Measurements from ENCODE around the gene PHACTR1. TPM values are rescaled to one million over a fixed set of nuclear protein-coding genes. Genes with fewer than 3 reads are reported as not detected.

The PHACTR1 gene
- total RNA-seq, 2 donors from 2014 or later: 2.8 to 6.3 TPM

GRCh38 chr6:13166269-13166668 lies 449.7 kb downstream of the PHACTR1 start:
- H3K27ac Mint-ChIP-seq: no peak overlapping the region
- no peaks in the 10 kb centered on the region for H3K36me3 Mint-ChIP-seq (ENCODE audit: low read depth)
- no peak overlapping the region for H3K4me3 ChIP-seq (ENCODE audit: low read length)
- H3K9ac ChIP-seq (ENCODE audit: extremely low read depth, low read length, poor library complexity, severe bottlenecking): no peak overlapping the region
- no peak for TF ChIP-seq CTCF (conservative IDR thresholded peaks at IDR 0.05)
- H3K4me3 Mint-ChIP-seq: no peak overlapping the region
- H3K36me3 ChIP-seq (ENCODE audit: control insufficient read depth, insufficient read depth, low read length): no peaks in the 10 kb centered on the region
- H3K9me3 ChIP-seq (ENCODE audit: control insufficient read depth, low read length): no peaks in the 10 kb centered on the region
- peaks cover 19% of the 10 kb centered on the region for H3K4me1 Mint-ChIP-seq
- H3K9me3 Mint-ChIP-seq: no peaks in the 10 kb centered on the region
- no peaks in the 10 kb centered on the region for H3K27me3 ChIP-seq (ENCODE audit: control insufficient read depth, insufficient read depth, low read length, poor library complexity, severe bottlenecking)
- no peak overlapping the region for H3K27ac ChIP-seq (ENCODE audit: low read depth, low read length)
- no peaks in the 10 kb centered on the region for H3K4me1 ChIP-seq (ENCODE audit: control insufficient read depth, insufficient read depth, low read length)
- H3K27me3 Mint-ChIP-seq (ENCODE audit: insufficient read depth): peaks cover 6% of the 10 kb centered on the region
- WGBS, 2 experiments (ENCODE audit: insufficient coverage in 1 of 2, insufficient read length in 1 of 2): 90 to 96% methylated on average over 2 to 4 of the region's 5 CpGs
- DNase-seq: no peak

GRCh38 chr6:13166916-13167315 lies 450.3 kb downstream of the PHACTR1 start:
- DNase-seq: no peak
- H3K9ac ChIP-seq (ENCODE audit: extremely low read depth, low read length, poor library complexity, severe bottlenecking): no peak overlapping the region
- no peaks in the 10 kb centered on the region for H3K9me3 ChIP-seq (ENCODE audit: control insufficient read depth, low read length)
- WGBS, 2 experiments (ENCODE audit: insufficient coverage in 1 of 2, insufficient read length in 1 of 2): 96 to 98% methylated on average over 3 of the region's 3 CpGs
- Mint-ChIP-seq H3K27me3 (ENCODE audit: insufficient read depth) (peaks cover 6% of the 10 kb centered on the region), H3K4me3 (no peak overlapping the region), H3K4me1 (peaks cover 19% of the 10 kb centered on the region), H3K36me3 (ENCODE audit: low read depth) (no peaks in the 10 kb centered on the region), H3K9me3 (no peaks in the 10 kb centered on the region), H3K27ac (no peak overlapping the region)
- no peak for TF ChIP-seq CTCF (conservative IDR thresholded peaks at IDR 0.05)
- H3K27ac ChIP-seq (ENCODE audit: low read depth, low read length): no peak overlapping the region
- no peaks in the 10 kb centered on the region for H3K4me1 ChIP-seq (ENCODE audit: control insufficient read depth, insufficient read depth, low read length)
- no peak overlapping the region for H3K4me3 ChIP-seq (ENCODE audit: low read length)
- no peaks in the 10 kb centered on the region for H3K27me3 ChIP-seq (ENCODE audit: control insufficient read depth, insufficient read depth, low read length, poor library complexity, severe bottlenecking)
- H3K36me3 ChIP-seq (ENCODE audit: control insufficient read depth, insufficient read depth, low read length): no peaks in the 10 kb centered on the region

GRCh38 chr6:13172291-13172690 lies 455.7 kb downstream of the PHACTR1 start:
- Histone ChIP-seq H3K27ac (ENCODE audit: low read depth, low read length) (no peak overlapping the region), H3K27me3 (ENCODE audit: control insufficient read depth, insufficient read depth, low read length, poor library complexity, severe bottlenecking) (no peaks in the 10 kb centered on the region), H3K36me3 (ENCODE audit: control insufficient read depth, insufficient read depth, low read length) (no peaks in the 10 kb centered on the region), H3K9ac (ENCODE audit: extremely low read depth, low read length, poor library complexity, severe bottlenecking) (no peak overlapping the region), H3K4me3 (ENCODE audit: low read length) (no peak overlapping the region), H3K9me3 (ENCODE audit: control insufficient read depth, low read length) (no peaks in the 10 kb centered on the region), H3K4me1 (ENCODE audit: control insufficient read depth, insufficient read depth, low read length) (no peaks in the 10 kb centered on the region)
- 95 to 100% methylated on average over 2 to 3 of the region's 3 CpGs for WGBS, 2 experiments (ENCODE audit: insufficient coverage in 1 of 2, insufficient read length in 1 of 2)
- TF ChIP-seq CTCF (conservative IDR thresholded peaks at IDR 0.05): no peak
- Mint-ChIP-seq H3K27me3 (ENCODE audit: insufficient read depth) (peaks cover 6% of the 10 kb centered on the region), H3K9me3 (no peaks in the 10 kb centered on the region), H3K4me1 (peaks cover 19% of the 10 kb centered on the region), H3K36me3 (ENCODE audit: low read depth) (no peaks in the 10 kb centered on the region), H3K4me3 (no peak overlapping the region), H3K27ac (no peak overlapping the region)
- no peak for DNase-seq
